Effector CD4-positive, alpha-beta T cell (primary cell): ENCODE measurements around the gene CD209.
"Not testable (repeated sequence)": the region's sequence is repeated elsewhere in the genome, so short reads cannot be mapped to it uniquely, and the experiment has no call there.

Source experiments
- DNase-seq: peaks from one replicate; pipeline ENCODE4 v3.0.0-alpha.2; 2020

The CD209 gene

DNA sequence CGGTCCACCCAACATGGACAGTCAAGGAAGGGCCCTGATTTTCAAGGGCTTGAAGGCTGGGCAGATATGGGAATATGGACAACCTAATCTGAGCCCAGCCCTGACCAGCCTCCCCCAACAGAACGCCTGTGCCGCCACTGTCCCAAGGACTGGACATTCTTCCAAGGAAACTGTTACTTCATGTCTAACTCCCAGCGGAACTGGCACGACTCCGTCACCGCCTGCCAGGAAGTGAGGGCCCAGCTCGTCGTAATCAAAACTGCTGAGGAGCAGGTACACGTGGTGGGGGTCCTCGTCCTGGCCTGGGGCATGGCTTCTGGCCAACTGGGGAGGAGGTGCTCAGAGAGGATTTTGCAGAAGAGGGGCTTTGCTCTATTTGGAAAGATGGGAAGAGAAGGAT, 19.2 kb upstream of the CD209 start:
- DNase-seq, result no peak

- not testable (repeated sequence) for DNase-seq
Observed at GRCh38 chr19:7765043-7765442, 17.7 kb upstream of the CD209 start.

- not testable (repeated sequence) for DNase-seq
Observed at GRCh38 chr19:7764157-7764556, 16.8 kb upstream of the CD209 start.

- no peak for DNase-seq
Observed at GRCh38 chr19:7763696-7764095, 16.4 kb upstream of the CD209 start.

DNA sequence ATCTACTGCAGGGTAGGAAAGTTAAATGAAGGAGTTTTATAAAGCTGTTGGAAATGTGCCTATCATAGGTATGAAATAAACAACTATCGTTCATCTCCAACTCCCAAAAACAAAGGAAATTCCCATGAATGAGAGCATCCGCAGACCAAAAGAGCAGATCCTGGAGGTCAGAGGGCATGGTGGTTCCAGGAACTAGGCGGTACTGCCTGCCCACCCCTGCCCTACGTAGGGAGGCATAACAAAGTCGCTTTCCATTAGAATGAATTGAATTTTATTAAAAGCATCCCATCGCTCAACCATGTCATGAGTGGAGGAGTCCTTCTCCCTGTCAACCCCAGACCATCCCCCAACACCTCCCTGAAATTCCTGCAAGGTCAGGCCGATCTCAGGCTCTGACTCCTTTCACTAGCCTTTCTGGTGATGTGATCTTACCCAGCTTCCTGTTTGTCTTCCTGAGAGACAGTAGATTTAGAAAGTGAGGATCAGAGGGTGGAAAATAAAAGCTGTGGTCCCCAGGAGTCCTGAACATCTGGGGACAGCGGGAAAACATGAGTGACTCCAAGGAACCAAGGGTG, 15.5 kb upstream of the CD209 start, which contains the start of gene CLEC4M:
Gene CLEC4M (plus strand): TSS at position 525 of the 575 bp plus-strand sequence. CDS start 24 bp downstream, at position 549.
- no peak for DNase-seq

- DNase-seq, result no peak
Observed at GRCh38 chr19:7759156-7759555, 11.8 kb upstream of the CD209 start.

DNA sequence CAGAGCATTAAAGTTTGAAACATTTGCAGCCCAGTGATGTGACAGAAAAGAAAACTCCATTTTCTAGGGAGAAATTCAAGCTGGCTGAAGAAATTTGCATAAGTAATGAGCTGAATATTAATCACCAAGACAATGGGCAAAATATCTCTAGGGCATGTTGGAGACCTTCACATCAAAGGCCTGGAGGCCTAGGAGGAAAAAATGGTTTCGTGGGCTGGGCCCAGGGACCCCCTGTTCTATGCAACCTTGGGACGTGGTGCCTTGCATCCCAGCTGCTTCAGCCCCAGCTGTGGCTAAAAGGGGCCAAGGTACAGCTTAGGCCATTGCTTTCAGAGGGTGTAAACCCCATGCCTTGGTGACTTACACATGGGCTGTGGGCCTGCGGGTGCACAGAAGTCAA, 10.0 kb upstream of the CD209 start:
- DNase-seq, result no peak

GRCh38 chr19:7756258-7756657, 8.9 kb upstream of the CD209 start:
- DNase-seq, result no peak

DNA sequence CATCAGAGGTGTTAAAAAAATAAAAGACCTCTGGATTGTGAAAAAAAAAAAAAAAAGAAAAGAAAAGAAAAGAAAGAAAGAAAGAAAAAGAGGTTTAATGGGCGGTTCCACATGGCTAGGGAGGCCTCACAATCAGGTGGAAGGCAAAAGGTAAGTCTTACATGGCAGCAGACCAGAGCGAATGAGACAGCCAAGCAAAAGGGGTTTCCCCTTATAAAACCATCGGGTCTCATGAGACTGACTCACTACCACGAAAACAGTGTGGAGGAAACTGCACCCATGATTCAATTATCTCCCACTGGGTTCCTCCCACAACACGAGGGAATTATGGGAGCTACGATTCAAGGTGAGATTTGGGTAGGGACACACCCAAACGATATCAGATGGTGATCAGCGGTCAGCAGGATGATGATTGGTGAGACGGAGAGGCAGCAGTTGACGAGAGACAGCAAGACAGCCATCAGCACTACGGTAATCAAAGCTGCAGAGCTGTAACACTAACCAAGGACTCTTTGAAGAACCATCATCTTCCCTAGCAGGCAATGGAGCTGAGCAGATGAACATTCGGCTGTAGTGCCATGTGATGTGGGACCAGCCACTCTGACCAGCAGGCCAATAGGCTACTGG, 3.9 kb upstream of the CD209 start:
- no peak for DNase-seq

GRCh38 chr19:7748756-7749155, 1.4 kb upstream of the CD209 start:
- no peak for DNase-seq

DNA sequence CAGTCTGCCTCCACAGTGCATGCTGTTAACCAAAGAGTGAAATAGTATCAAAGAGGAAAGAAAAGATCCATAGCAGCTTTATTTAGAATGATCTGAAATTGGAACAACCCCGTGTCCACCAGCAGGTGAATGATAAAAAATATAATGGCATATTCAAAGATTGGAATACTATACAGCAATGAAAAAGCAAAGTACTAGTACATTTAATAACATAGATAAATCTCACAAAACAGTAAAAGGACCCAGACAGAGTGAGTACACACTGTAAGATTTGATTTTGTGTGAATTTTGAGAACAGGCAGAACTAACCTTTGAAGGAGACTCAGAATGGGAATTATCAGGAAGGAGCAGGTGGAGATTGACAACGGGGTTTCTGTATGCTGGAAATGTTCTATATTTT, 837 bp upstream of the CD209 start:
- DNase-seq, result no peak

- not testable (repeated sequence) for DNase-seq
Observed at GRCh38 chr19:7746306-7746705, 1.0 kb downstream of the CD209 start.

GRCh38 chr19:7744871-7745650, 2.3 kb downstream of the CD209 start:
- DNase-seq, result no peak

GRCh38 chr19:7744199-7744786, 3.0 kb downstream of the CD209 start:
- no peak for DNase-seq

GRCh38 chr19:7743425-7743841, 3.9 kb downstream of the CD209 start:
- no peak for DNase-seq

- DNase-seq, result no peak
Observed at GRCh38 chr19:7742991-7743390, 4.3 kb downstream of the CD209 start.

DNA sequence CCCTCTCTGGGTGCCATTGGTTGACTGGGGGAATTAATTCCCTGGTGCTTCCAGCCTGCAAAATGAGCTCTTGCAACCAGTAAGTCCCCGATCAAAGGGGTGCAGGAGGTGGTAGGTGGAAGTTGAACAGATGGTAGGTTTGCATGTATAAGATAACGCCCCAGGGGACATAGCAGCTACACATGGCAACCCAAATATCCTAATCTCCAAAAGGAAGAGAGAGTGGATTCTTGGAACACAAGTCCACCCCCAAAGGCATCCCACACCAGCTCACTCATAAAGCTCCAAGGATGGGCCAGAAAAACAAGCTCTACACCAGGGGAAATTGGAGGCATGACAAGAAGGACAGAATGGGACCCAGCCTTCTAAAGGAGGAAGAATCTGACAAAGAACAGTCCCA, 4.8 kb downstream of the CD209 start:
- DNase-seq, result no peak

DNA sequence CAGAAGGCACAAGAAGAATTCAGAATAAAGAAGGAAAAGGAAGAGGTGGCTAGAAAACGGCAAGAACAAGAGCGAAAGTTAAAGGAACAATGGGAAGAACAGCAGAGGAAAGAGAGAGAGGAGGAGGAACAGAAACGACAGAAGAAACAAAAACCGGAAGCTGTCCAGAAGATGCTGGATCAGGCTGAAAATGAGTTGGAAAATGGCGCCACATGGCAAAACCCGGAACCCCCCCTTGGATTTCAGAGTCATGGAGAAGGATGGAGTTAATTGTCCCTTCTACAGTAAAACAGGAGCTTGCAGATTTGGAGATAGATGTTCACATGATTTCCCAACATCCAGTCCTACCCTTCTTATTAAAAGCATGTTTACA, 6.7 kb downstream of the CD209 start:
- no peak for DNase-seq

DNA sequence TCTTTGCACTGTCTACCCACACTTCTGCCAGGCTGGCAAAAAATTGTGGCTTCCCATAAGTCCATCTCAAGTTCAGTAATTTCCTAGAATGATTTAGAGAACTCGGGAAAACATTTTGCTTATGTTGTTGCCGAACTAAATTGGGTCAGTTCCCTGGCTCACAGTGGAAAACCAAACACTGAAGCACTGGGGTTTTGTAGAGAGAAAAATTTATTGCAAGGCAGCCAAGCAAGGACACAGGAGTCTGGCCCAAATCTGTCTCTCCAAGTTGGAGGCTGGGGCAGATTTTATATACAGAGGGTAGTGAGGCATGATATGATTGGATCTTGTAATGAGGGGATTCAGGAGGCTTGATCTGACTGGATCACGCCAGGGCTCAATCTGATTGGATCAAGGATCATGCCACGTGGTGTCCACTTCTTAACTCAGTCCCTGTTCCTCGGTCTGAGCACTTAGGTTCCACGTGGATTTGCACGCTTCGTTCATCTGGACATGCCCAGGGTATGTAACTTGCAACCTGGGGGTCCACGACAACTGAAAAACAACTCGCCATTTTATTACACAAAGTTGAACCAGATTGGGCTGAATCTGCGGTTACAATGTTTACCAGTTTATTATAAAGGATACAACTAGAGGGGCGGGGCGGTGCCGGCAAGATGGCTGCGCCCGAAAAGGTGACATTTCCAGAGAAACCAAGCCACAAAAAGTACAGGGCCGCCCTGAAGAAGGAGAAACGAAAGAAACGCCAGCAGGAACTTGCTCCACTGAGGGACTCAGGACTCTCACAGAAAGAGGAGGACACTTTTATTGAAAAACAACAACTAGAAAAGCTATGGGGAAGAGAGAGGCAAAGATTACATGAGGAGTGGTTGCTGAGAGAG, 7.3 kb downstream of the CD209 start:
- no peak for DNase-seq

DNA sequence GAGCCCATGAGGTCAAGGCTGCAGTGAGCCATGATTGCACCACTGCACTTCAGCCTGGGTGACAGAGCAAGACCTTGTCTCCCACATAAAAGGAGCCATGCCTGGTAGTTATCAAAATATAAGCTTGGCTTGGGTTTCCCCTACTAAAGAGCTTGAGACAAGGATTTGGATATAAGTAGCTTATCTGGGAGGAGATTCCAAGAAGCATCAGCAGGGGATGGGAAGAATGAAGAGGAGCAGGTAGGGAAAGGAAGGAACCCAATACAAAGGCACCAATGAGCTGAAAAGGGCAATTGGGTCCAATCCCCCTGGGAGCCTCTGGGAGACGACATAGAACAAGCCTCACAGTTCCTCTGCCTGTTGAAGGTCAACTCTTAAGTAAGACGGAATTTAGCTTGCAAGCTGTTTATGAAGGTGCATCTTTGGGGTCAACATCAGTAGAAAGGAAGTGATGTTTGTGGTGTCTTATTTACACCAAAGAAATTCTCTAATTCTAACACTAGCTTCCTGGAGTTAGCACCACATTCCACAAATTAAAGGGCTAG, 8.1 kb downstream of the CD209 start:
- no peak for DNase-seq

GRCh38 chr19:7738023-7738422, 9.3 kb downstream of the CD209 start:
- no peak for DNase-seq

DNA sequence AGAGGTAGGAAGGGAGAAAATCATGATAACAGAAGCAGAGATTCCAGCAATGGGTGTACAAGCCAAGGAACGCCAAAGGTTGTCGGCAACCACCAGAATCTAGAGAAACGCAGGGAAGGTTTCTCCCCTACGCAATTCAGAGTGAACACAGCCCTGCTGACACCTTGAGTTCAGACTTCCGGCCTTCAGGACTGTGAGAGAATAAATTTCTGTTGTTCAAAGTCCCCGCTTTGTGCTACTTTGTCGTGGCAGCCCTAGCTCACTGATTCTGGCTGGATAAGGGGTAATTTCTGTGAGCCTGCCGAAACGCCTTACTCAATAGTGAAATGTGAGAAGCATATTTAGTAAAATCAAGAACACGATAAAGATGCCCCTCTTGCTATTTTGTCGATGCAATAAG, 10.1 kb downstream of the CD209 start:
- DNase-seq, result no peak
